GM12878 (cell line): ENCODE measurements around the gene SORCS2.

Source experiments
- TCF7 ChIP-seq: IDR thresholded peaks from 2 replicates; pipeline ENCODE4 v1.6.1; 2014; ENCODE audit warnings: antibody characterized with exemption, borderline replicate concordance
- TF ChIP-seq, protein P1 (sequence below): fragments of 450-650 bp; formaldehyde crosslinking; IDR thresholded peaks from 2 replicates; pipeline ENCODE4 v1.4.0; 2020; ENCODE audit warnings: mild to moderate bottlenecking, moderate library complexity

DNA sequence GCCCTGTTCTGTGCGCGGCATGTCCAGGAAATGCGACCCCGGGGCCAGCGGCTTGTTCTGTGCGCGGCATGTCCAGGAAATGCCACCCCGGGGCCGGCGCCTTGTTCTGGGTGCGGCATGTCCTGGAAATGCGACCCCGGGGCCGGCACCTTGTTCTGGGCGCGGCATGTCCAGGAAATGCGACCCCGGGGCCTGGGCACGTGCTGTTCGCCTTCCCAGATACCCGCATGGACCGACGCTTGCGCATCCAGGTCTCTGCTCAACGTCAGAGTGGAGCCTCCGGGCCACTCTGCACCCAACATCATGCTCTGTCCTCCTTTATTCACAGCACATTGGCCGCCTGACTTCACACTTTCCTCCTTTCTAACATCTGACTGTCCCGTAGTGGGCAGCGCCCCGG is 318.2 kb downstream of the SORCS2 start:
- TF ChIP-seq, protein P1, sequence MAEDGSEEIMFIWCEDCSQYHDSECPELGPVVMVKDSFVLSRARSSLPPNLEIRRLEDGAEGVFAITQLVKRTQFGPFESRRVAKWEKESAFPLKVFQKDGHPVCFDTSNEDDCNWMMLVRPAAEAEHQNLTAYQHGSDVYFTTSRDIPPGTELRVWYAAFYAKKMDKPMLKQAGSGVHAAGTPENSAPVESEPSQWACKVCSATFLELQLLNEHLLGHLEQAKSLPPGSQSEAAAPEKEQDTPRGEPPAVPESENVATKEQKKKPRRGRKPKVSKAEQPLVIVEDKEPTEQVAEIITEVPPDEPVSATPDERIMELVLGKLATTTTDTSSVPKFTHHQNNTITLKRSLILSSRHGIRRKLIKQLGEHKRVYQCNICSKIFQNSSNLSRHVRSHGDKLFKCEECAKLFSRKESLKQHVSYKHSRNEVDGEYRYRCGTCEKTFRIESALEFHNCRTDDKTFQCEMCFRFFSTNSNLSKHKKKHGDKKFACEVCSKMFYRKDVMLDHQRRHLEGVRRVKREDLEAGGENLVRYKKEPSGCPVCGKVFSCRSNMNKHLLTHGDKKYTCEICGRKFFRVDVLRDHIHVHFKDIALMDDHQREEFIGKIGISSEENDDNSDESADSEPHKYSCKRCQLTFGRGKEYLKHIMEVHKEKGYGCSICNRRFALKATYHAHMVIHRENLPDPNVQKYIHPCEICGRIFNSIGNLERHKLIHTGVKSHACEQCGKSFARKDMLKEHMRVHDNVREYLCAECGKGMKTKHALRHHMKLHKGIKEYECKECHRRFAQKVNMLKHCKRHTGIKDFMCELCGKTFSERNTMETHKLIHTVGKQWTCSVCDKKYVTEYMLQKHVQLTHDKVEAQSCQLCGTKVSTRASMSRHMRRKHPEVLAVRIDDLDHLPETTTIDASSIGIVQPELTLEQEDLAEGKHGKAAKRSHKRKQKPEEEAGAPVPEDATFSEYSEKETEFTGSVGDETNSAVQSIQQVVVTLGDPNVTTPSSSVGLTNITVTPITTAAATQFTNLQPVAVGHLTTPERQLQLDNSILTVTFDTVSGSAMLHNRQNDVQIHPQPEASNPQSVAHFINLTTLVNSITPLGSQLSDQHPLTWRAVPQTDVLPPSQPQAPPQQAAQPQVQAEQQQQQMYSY (CRISPR knock-in tag), result no peak
- no peak for TF ChIP-seq TCF7
